Stimulated activated CD4-positive, alpha-beta T cell treated with anti-CD3 and anti-CD28 coated beads, Interleukin-4, amount 100 ng/mL, for 1 hour (primary cell): ENCODE measurements around the gene DBH.

Experiments
- DNase-seq: peaks from one replicate; pipeline ENCODE4 v3.0.0-alpha.2; 2020

DBH gene

DNA sequence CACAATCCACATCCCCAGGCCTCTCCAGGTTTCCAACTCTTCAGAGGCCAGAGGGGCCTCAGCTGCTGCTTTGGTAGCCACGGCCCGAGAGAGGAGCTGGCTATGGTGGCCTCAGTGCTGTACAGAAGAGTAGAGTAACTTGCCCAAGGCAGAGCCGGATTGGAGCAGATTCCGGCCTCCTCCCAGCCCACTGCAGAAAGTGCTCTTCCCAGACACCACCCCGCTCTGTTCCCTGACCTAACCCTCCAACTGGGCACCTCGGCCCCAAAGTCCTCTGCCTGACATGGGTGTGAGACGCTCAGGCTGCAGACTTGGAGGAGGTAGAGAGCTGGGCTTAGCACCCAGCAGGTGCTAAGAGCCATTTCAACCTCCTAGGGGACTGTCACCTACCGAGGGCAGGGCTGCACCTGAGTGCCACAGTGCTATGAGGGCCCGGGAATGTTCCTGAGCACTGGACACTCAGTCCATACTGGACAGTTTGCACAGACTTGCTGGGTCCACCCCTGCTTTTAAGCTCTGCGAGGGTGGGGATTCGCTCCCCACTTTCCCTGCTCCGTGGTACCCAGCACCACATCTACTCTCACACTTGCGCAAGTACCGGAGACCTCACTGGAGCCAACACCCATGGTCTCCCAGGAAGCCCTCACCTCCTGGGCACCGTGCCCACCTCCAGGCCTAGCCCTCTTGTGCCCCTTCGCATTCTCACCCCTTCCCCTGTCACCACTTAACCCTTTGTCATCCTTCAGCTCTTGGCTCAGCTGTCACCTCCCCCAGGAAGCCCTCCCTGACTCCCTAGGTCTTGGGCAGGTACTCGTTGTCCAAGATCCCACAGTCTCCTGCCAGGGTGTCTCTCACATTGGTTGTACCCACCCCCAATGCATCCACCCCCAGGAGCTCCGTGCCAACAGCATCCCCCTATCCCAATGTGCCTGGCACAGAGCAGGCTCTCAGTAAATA lies 49.8 kb downstream of the DBH start:
- no peak for DNase-seq

GRCh38 chr9:133686642-133687575 lies 50.7 kb downstream of the DBH start:
- DNase-seq, result no peak

DNA sequence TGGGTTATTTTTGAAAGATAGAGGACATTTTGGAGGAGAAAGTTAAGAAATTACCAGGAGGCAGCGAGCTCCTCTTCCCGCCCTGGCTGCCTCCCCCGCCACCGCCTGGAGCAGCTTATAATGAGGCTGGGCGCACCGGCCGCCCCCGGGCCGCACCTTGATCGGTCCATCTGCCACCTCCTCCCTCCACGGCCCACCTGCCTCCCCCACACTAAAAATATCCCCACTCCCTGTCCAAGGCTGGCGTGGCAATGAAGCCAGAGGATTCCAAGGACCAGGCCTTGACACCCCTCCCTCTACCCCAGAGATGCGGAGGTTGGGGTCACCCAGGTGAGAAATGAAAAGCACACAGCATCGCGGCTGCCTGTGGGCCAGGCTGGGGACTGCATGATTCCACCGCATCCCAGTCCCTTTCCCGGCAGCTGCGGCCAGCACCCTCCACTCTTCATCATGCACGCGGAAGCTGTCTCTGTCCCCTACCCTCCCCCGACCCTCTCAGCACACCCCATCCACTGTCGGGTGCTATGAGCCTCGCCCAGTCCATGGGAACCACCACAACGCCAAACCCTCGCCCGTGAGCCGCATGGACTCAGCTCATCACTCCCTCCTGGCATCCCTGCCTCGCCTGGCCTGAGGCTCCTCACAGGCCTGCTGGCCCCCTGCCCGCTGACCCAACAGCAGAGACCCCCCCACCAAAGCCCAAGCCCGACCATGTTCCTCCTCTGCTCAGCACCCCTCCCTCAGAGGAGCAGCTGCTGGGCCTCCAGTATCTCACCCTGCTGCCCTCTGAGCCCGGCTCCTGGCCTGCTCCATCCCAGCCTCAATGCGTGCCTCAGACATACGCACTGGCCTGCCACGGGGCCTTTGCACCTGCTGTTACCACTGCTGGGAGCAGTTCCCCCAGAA lies 51.9 kb downstream of the DBH start:
- no peak for DNase-seq

GRCh38 chr9:133689151-133689763 lies 53.1 kb downstream of the DBH start:
- no peak for DNase-seq

- DNase-seq, result no peak
These were observed 54.0 kb downstream of the DBH start for GRCh38 chr9:133690081-133690561.

DNA sequence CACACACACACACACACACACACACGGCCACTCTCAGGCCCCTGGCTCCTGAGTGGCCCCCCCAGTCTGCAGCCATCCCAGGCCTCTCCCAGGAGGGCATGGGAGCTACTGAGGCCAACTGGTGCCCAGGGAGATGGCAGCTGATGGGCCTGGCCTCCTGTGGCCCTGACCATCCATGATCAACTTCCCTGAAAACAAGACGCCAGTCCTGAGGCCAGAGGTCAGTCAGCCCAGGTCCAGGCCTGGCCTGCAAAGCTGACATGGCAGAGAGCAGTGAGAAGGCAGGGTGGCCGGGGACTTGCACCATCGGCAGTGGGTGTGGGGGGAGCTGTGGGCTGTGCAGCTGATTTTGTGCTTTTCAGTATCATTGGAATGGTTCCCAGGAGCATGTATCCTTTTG lies 55.0 kb downstream of the DBH start:
- DNase-seq, result no peak

DNA sequence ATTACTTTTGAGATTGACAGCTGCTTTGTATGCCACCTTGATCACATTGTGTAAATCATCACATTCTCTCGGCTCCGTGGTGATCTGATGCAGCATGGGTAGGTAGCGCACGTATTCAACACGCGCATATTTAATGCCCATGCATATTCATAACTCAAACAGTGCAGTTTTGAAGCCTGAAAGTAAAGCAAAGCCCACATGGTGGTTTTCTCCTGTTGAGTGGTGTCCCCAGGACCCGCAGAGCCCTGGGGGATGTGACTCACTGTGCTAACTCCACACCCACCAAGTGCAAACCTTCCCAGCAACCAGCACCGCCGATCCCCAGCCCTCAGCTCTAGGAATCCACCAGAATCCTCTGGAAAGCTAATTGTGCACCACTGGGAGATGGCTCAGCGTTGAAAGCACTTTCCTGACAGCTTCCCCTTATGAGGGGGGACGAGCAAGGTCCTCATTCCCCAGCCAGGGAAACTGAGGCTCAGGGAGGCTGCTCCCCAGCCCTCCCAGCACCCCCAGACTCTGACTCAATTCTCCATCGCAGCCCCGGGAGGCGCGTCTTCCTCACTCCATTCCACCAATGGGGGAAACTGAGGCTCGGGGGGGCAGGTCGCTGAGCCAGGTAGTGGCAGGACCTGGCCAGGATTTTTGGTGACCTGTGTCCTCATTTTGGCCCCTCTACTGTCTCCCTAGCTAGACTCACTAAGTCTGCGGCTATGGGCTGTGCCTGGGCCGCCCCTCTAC lies 55.6 kb downstream of the DBH start:
- no peak for DNase-seq

- no peak for DNase-seq
These were observed 56.3 kb downstream of the DBH start for GRCh38 chr9:133692364-133692985.

DNA sequence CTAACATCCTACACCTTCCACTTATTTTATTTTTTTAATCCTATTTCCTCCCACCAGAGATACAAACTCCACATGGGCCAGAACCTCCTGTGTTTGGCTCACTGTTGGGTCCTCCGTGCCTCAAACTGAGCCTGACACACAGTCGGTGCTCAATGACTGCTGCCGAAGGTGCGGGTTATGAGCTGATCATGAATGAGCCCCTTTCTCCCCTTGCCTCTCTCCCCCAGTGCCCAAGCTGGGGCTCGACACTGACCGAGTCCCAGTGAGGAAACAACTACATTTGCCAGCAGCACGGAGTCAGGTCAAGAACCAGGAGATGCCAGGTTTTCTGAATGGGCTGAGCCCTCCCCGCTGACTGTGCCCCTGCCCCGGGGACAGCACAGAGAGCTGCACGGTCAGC lies 57.0 kb downstream of the DBH start:
- DNase-seq, result no peak

DNA sequence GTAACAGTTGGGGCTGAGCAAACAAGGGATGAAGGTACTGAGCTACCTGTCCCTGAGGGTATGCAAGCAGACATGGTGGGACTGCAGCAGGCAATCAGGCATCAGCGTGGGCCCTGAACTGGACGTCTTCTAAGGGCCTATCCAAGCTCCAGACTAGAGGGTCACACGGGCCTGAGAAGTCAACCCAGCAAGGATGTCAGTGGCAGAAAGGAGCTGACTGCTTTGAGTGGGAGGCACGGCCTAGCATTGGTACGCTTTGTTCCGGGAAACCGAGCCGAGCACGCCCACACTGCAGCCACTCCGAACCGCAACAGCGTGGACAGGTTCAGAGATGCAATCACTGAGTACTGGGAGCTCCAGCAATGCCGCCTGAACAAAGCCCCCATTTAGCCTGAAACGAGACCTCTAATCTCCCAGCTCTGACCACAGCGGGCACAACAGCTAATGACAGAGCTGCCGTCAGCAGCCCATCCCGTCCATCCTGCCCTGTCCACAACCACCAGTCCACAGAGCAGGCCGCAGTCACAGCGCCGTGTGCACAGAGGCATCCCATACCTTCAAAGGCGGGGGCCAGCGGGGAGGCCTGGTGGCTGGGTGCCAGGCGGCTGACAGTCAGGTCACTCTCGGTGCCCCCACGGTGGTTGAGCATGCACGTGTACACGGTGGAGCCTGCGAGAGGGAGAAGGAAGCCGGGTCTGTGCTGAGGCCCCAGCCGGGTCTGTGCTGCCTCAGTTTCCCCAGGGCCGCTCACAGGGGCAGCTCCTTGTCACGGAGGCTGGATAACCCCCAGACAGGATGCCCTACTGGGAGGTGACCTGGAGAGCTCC lies 57.8 kb downstream of the DBH start:
- DNase-seq, result no peak

DNA sequence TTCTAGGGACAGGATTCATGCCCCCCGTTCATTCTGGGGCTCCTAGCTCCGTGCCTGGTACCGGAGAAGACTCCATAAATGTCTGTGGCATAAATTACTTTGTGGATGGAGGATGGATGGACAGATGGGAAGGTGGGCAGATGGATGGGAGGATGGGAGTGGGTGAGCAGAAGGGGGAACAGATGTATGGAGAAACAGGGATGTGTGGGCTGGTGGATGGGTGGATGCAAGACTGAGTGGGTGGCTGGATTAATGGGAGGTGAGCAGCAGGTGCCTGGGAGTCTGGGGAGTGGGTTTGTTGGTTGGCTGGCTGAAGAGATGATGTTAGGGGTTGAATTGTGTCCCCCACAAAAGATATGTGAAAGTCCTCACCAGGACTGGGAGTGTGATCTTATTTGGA lies 58.5 kb downstream of the DBH start:
- no peak for DNase-seq

DNA sequence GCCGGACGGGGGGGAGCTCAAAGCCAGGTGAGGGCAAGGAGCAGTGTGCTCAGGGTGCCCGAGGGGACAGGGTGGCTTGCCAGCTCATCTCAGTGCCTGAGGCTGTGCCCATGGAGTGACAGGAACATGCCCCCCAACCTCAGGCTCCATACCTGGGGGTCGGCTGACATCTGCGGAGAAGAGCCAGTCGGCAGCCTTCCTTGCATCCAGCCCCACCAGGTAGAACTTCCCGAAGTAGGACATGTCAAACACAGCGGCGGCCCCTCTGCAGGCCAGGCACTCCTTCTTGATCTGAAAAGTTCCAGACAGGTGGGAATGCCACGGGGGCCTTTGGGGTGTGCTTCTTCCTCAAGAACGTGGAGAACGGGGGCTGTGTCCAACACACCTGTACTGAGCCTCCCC lies 59.9 kb downstream of the DBH start:
- DNase-seq, result no peak

DNA sequence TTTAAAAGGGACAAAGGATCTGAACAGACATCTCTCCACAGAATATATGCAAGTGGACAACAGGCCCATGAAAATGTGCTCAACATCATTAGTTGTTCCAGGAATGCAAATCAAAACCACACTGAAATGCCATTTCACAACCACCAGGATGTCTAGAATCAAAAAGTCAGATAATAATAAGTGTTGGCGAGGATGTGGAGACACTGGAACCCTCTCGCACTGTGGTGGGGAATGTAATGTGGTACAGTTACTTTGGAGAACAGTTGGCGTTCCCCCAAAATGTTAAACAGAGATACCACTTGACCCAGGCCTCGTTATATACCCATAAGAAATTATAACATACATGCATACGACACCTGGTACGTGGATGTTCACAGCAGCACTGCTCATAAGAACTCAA lies 63.4 kb downstream of the DBH start:
- DNase-seq, result no peak

DNA sequence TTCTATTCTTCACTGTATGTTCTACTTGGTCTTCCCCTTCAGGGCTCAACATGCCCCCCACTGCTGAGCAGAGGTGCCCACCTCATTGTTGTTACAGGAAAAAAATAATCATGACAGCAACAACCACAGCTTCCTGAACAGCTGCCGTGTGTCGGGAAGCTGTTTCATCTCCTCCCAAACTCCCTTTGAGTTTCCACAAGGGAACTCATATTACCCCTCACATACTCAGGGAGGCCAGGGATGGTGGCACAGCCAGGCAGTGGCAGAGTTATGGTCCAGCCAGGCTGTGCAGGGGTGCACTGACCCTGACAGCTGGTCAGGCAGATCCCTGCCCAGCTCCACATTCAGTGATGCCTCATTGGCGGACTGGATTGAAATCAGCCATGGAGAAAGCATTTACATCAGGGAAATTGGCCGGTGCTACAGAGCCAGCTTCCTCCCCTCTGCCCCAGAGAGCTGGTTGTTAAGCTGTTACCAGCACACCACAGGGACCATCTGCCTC lies 64.7 kb downstream of the DBH start:
- DNase-seq, result no peak

DNA sequence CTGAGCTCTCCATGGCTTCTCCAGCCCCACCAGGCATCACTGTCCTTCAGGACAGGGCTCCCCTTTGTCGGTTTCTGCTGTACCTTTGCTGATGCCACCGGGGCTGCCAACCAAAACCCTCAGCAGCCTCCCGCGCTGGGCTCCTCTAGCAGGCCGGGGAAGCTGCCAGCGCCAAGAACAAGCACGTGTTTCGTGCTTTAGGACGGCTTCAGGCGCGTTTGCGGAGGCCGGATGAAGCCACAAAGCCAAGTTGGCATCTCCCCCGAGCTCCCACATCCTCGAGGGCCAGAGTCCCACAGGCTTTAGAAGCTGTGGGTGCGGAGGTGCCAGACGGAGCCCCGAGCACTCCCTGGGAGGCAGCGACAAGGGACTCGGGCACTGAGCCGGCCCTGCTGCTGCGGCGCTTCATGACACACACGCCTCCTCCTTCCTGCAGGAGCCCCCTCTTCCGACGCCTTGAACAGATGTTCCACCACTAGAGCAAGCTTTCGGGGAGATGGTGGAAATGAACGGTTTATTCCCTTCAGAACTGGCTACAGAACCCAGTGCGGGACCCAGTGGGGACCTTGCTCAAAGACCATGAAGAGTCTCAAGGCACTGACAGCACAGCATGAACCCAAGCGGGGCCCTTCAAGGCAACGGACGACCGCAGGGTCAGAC lies 65.3 kb downstream of the DBH start:
- DNase-seq, result peak; percentile 57

DNA sequence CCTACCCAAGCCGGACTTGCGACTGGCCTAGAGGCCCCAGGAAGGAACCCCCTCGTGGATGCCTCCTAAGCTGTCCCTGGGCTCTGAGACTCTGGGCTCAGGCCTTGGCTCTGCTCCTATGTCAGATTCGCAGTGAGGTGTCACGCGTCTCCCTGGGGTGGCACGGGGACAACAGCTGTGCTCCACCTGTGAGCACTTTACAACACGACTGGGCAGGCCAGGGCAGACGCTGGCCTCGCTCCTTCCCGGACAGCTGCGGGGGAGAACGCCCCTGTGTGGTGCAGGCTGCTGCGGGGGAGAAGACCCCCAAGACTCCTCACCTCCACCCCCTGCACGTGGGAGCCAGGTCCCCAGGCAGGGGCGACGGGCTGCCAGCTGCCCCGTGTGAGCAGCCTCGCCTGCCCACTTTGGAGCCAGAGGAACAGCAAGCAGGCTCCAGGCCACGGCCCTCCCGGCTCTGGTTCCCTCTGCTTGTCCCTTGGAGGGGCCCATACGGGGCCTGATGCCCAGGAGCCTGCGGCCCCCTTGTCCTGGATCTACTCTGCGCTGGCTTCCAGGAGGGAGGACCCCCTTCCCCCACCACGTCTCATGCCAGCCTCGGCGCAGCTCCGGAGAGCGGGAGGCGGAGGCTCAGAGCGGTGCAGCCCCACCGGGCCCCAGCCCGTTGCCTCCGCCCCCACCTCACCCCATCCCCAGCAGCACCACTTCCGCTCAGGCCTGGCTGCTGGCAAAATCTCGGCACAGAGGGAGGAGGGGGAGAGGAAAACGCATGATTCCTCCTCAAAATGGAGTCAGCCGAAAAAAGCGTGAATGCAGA lies 66.0 kb downstream of the DBH start:
- DNase-seq, result peak; percentile 70

- peak; percentile 37 for DNase-seq
These were observed 66.8 kb downstream of the DBH start for GRCh38 chr9:133702798-133703590.
